ENCODE data around the gene CSF2RB.

CSF2RB gene

GRCh38 chr22:36922711-36923110, 9.3 kb downstream of the CSF2RB start:
- no peak for DNase-seq

- DNase-seq: no peak
Observed at GRCh38 chr22:36923131-36923788, 9.8 kb downstream of the CSF2RB start.

GRCh38 chr22:36924151-36924698, 10.8 kb downstream of the CSF2RB start:
- no peak for DNase-seq

- peak; percentile 55 for DNase-seq
Observed at GRCh38 chr22:36925388-36926290, 12.2 kb downstream of the CSF2RB start.

- no peak for DNase-seq
Observed at GRCh38 chr22:36926309-36926708, 12.9 kb downstream of the CSF2RB start.

GRCh38 chr22:36926721-36927435, 13.4 kb downstream of the CSF2RB start:
- no peak for DNase-seq

GRCh38 chr22:36927671-36928070, 14.2 kb downstream of the CSF2RB start:
- DNase-seq: no peak

GRCh38 chr22:36928196-36928595, 14.8 kb downstream of the CSF2RB start:
- no peak for DNase-seq

GRCh38 chr22:36928786-36929535, 15.5 kb downstream of the CSF2RB start:
- DNase-seq: no peak

- no peak for DNase-seq
Observed at GRCh38 chr22:36929621-36930020, 16.2 kb downstream of the CSF2RB start.

- no peak for DNase-seq
Observed at GRCh38 chr22:36930041-36930935, 16.9 kb downstream of the CSF2RB start.

- DNase-seq: no peak
Observed at GRCh38 chr22:36931446-36931845, 18.0 kb downstream of the CSF2RB start.

GRCh38 chr22:36933629-36934417, 20.4 kb downstream of the CSF2RB start:
- DNase-seq: peak; percentile 45

GRCh38 chr22:36934418-36935312, 21.2 kb downstream of the CSF2RB start:
- DNase-seq: no peak

GRCh38 chr22:36935313-36935610, 21.8 kb downstream of the CSF2RB start:
- DNase-seq: no peak

GRCh38 chr22:36935694-36936093, 22.3 kb downstream of the CSF2RB start:
- peak; percentile 42 for DNase-seq

- no peak for DNase-seq
Observed at GRCh38 chr22:36936362-36937116, 23.1 kb downstream of the CSF2RB start.

GRCh38 chr22:36937319-36938027, 24.0 kb downstream of the CSF2RB start:
- peak; percentile 48 for DNase-seq

Data from islet precursor cell (in vitro differentiated cells).